GM23248 (cell line): ENCODE measurements around the gene SEC22B.
"Not testable (repeated sequence)": the region's sequence is repeated elsewhere in the genome, so short reads cannot be mapped to it uniquely, and the experiment has no call there.

Experiments
- EZH2 ChIP-seq: fragments of 200-600 bp; sonication (generic); IDR thresholded peaks from 2 replicates; pipeline ENCODE4 v1.6.1; 2018; ENCODE audit warnings: antibody characterized with exemption, mild to moderate bottlenecking; ENCODE audit not compliant: insufficient read depth, poor library complexity, severe bottlenecking
- EZH2phosphoT487 ChIP-seq: fragments of 200-600 bp; sonication (generic); IDR thresholded peaks from 2 replicates; pipeline ENCODE4 v1.6.1; 2018; ENCODE audit warnings: antibody characterized with exemption, moderate library complexity, mild to moderate bottlenecking, low read depth; ENCODE audit not compliant: insufficient read depth

DNA sequence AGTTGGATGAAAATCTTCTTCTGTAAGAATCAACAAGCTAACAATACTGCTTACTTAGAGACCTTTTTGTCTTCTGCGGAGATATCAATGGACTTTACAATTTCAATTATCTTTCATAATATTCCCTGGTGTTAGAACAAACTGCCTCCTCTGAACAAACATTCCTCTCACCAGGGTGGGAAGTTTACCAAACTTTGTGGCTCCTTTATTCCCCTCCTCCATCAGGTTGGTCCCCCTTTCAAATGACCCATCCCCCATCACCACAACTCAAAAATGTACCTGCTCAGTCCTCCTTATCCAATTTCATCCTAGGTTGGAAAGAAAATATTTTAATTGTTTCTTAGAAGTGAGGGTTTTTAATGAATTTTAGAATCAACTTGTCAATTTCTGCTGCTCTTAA is 40.2 kb downstream of the SEC22B start:
- not testable (repeated sequence) for TF ChIP-seq EZH2, EZH2phosphoT487
